HG03039 (cell line): ENCODE measurements around the gene IRF8.

Source experiments
- ATAC-seq: cut with Tn5 transposase; IDR thresholded peaks from one replicate; pipeline ENCODE4 v1.9.1; 2021; ENCODE audit warnings: mild to moderate bottlenecking, moderate library complexity; ENCODE audit not compliant: unreplicated experiment

Gene IRF8

DNA sequence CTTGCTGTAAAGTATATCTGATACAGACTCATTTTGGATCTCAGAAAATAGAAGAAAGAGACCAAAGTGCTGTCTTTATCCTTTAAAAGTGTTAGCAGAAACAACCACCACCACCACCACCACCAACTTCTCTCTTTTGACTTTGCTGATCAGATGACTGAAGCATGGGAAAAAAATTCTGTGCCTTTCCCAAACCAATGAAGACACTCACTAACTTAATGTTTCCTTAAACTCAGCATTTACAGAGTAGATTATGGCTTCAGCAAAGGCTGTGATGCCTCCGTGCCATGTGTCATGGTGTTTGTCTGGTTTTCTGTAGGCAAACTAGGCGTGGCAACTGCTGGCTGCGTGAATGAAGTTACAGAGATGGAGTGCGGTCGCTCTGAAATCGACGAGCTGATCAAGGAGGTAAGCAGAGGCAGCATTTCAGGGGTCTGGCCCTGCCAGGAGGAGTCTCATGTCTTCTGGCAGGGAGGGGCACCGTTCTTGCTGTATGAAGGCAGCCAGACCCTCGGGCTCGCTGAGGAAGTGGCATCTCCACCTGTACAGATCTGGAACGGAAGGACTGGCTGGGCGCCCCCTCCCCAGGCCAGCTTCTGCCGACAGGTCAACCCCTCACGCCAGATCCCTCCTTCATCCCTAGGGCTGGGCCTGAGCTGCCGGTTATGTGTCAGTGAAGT is 12.4 kb downstream of the IRF8 start:
- no peak for ATAC-seq

GRCh38 chr16:85912211-85912974 is 13.4 kb downstream of the IRF8 start:
- no peak for ATAC-seq

DNA sequence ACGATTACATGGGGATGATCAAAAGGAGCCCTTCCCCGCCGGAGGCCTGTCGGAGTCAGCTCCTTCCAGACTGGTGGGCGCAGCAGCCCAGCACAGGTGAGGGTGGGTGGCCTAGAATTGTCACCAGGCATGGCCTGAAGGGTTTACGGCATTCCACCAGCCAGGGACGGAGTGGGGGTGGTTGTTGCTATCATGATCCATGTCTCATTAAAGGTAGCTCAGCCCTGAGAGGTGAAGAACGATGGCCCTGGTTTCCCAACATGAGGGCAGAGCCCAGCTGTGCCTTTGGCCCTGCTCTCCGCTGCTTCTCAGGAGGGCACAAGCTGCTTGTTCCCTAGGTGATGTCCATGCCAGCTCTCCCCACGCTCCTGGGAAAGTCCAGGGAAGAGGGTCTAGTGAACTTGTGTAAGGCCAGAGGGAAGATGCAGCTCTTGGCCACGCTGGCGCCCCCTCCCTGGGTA is 14.2 kb downstream of the IRF8 start:
- no peak for ATAC-seq

DNA sequence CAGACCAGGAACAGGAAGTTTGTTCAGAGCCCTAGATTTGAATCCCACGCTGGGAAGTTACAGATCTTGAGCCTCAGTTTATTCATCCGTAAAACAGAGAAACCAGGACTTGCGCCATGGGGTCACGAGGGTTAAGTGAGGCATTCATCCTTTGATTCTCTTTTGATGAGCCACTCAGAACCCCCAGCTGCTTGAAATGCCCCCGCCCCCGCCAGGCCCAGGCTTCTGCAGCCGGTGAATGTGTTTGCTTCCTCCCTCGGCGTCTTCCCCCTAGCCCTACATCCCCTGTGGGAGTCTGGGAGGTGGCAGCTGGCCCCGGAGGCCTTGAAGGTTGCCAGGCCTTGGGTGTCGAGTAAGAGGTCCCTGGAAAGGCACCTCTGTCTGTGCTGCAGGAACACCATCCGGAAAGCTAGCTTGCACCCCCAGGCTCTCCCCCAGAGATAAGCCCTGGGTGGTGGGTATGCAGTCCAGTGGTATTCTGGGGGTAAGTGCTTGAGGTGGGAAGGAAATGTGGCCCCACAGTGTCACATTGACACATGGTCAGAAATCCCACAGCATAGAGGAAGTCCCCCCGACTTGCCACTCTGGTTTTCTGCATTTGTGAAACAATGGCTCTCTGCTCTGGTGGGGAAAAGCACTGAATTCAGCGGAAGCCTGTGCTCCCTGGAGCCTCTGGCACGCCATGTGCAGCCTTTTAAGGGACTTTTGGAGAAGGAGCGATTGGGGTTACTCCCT is 14.9 kb downstream of the IRF8 start:
- ATAC-seq = no peak

- no peak for ATAC-seq
These were observed 15.4 kb downstream of the IRF8 start for GRCh38 chr16:85914423-85914794.

DNA sequence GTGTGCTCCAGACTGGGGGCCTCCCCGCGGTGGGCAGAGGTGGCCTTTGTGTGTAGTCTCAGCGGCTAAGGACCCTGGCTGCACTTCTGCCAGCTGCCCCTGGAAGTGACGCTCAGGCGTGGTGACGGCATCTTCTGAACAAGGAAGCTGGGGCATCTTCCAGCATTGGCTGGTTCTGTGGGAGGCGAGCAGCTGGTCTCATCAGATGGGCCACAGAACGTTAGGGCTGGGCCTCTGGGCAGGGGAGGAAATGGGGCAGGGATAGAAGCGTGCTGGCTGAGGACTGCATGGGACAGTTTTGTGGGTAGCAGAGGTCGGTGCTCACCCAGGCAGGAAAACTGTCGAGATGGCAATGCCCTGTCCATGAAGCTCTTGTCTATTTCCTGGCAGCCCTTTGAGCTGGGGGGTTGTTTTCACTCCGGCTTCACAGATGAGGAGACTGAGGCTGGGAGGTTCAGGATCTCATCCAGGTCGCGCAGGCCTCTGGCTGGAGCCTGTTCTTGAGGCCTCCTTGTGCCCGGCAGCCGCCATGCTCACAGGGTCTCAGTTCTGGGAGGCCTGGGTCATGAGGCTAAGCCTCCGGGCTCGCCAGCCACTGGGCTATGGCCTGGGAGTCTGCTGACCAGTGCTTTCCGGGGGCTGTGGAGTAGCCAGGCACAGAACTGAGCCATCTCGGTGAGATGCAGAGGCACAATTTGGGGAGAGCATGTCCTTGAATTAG is 16.3 kb downstream of the IRF8 start:
- no peak for ATAC-seq

- no peak for ATAC-seq
These were observed 17.4 kb downstream of the IRF8 start for GRCh38 chr16:85916141-85916890.

DNA sequence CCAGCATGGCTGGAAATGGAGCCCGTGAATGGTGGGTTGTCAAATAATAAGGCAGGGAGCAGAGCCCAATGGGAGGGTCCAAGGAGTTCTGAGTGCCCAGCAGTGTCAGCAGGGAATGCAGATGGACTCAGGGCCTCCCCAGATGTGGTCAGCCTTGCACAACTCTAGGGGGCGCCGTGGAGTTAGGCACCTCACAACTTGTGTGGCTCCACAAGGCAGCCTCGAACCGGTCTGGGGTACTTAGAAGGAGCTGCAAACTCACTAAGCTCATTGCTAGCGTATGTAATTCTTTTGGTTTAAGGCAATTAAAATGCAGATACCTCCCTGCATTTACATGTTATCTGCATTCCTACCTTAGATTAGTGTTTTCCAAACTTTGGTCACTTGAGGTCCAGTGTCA is 18.1 kb downstream of the IRF8 start:
- ATAC-seq = no peak

DNA sequence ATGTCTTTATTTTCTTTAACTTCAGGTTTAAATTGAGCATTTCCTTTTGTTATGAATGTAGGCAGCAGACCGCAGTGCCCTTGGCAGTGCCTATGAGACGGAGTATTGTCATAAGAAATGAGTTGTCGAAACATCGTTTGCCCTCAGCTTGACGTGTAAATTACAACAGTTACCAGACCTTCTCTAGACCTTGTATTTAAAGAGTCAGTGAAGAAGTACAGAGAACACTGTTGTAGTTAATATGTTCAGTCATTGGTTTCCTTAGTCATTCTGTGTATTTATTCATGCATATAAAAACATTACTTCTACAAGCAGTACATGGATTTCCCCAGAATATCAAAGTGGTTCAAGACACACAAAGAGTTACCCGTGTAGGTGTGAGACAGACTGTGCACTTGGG is 19.0 kb downstream of the IRF8 start:
- ATAC-seq = no peak

DNA sequence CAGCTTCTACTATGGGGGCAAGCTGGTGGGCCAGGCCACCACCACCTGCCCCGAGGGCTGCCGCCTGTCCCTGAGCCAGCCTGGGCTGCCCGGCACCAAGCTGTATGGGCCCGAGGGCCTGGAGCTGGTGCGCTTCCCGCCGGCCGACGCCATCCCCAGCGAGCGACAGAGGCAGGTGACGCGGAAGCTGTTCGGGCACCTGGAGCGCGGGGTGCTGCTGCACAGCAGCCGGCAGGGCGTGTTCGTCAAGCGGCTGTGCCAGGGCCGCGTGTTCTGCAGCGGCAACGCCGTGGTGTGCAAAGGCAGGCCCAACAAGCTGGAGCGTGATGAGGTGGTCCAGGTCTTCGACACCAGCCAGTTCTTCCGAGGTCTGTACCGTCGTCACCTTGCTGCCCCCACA is 19.5 kb downstream of the IRF8 start:
- ATAC-seq = no peak

DNA sequence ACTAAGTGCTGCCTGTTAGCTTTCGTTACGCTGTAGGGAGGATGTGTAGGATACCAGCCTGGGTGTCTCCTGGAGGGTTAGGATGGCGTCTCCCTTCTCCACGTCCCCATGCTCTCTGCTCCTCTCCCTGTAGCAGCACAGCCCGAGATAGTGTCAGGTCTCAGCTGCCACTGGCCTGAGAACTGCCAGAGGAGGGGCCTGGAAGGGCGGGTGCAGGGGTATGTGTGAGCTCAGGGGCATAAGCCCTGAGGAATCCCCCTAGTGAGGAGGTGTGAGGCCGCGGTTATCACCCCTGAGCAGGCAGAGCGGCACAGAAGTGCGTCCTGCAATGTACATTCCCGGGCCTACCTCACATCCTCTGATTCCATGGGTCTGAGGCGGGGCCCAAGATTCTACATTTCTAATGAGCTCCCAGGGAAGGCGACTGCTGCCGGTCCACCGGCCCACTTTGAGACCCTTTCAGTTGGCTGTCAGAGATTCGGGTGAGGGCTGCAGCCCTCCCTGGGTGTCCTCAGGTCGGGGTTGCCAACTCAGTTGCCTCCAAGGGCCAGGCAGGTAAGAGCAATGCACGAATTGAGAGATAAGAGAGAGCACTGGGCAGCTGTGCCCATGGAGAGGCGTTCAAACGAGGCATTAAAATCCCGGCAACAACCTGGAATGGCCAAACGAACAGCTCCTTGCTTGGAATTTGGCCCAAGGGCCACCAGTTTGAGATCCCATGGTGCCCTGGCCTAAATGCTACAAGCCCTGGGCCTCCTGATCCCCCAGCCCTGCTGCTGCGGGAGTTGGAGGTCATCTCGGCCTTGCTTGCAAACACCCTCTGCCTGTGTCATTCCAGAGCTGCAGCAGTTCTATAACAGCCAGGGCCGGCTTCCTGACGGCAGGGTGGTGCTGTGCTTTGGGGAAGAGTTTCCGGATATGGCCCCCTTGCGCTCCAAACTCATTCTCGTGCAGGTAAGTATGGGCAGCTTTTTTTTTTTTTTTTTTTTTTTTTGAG is 20.6 kb downstream of the IRF8 start:
- no peak for ATAC-seq

DNA sequence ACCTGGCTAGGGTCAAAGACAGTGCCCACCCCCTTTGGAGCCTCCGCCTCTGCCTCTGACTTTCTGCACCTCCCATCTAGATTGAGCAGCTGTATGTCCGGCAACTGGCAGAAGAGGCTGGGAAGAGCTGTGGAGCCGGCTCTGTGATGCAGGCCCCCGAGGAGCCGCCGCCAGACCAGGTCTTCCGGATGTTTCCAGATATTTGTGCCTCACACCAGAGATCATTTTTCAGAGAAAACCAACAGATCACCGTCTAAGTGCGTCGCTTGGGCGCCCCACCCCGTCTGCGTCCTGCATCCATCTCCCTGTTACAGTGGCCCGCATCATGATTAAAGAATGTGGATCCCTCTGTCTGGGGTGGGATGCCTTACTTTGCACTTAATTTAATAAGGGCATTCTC is 22.1 kb downstream of the IRF8 start:
- no peak for ATAC-seq

DNA sequence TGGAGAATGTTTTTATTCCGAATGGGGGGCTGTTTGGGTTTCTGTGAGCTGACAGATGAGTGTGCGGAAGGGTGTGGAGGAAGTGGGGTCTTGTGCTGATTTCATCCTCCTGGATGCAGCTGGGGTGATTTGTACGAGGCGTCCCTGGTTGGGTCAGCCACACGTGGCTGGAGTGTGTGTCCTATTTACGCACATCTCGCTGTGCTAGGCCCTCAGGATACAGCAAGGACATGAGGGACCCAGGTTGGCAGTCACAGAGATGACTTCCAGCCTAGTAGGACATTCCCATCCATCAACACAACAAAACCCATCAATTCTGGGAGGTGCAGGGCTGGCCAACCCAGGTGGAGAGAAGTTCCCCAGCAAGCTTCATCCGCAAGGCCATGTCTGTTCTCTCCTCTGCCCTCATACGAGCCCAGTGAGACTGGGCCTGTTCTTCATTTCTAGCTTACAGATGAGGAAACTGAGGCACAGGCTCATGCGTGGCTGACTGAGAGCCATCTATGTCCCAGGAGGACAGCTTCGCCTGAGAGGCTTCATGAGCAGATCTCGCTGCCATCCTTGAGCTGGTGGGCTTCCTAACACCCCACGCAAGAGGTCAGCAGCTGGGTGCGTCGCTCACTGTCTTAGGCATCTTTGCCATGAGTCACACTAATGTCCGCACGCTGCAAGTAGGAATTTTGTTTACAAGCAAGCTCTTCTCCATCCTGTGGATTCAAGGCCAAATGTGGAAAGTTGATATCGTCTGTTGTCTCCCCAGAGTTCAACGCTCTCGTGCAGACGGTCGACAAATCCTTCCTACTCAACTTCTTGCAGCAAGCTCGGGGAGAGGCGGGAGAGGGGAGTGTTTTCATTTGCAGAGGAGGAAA is 24.4 kb downstream of the IRF8 start:
- ATAC-seq = no peak

DNA sequence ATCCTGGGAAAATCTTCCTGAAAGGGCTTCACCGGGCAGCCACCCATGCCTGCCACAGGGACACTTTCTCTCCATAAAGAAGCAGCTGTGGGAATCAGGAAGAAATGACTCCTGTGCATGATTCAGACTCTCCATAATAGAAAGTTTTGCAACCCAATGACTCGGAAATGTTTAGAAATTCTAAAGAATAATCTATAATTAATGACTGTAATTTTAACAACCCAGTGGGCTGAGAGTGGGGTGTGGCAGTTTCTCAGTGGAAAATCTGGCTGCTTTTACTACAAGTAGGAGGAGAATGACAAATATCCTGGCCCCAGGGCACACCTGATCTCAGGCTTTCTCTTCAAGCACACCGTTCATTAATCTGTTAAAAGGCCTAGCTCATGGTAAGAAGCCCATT is 25.7 kb downstream of the IRF8 start:
- ATAC-seq = no peak

DNA sequence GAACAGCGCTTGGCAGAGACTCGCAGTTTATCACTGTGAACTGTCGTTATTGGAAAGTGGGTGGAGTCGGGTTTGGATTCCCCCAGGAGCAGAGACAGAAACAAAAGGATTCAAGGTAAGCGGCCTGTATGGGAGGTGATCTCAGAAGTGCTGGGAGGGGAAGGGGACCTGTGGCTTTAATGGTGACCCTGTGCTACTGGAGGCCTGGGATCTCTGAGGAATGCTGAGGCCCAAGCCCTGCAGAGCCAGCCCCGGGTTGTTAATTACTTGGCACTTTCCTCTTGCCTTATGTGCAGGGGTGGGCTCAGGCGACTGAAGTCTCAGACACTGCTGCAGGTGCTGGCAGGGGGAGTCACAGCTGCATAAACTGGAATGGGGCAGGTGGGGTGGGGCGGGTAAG is 27.4 kb downstream of the IRF8 start:
- ATAC-seq = no peak

GRCh38 chr16:85927371-85927770 is 28.4 kb downstream of the IRF8 start:
- no peak for ATAC-seq

GRCh38 chr16:85927959-85928358 is 29.0 kb downstream of the IRF8 start:
- no peak for ATAC-seq

DNA sequence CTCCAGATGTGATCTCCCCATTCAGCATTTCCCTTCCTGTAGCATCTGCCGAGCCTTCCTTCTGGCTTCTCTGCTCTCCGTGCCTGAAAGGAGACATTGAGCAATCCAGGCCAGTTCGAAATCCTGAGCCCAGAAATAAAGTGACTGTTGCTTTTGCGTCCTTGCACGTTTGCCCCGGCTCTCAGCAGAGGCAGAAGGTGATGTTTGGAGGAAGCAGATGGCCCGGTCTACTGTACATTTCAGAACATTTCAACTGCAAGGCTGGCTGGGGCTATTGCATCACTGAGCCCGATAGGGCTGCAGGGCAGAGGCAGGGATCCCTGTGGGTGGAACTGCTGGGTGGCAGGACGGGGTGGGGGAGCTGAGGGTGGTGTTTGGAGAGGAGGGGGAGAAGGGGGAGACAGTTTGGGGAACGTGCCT is 29.4 kb downstream of the IRF8 start:
- no peak for ATAC-seq
